ENCODE data around the gene ANKZF1.

The ANKZF1 gene

GRCh38 chr2:219218732-219219701, 10.6 kb upstream of the ANKZF1 start, which contains the start of gene ABCB6:
Gene ABCB6, minus strand, starts transcription at chr2:219218958. Its CDS starts 285 bp downstream, at chr2:219218673.
- H3K36me3 ChIP-seq: peaks cover 62% of the 10 kb centered on the region
- peak within 1 kb of the TSS; percentile 69 for H3K27ac ChIP-seq
- H3K9me3 ChIP-seq: no peaks in the 10 kb centered on the region
- H3K4me3 ChIP-seq (ENCODE audit: low read depth in 1 of 2, low read length in 1 of 2): peak within 1 kb of the TSS; percentile 84 to 89
- H3K4me1 ChIP-seq (ENCODE audit: control insufficient read depth in 1 of 2, insufficient read depth in 1 of 2, low read depth in 1 of 2, low read length in 1 of 2): peaks cover 43 to 45% of the 10 kb centered on the region in 2 experiments
- H3K27me3 ChIP-seq: peaks cover 29% of the 10 kb centered on the region
- TF ChIP-seq, protein P1, sequence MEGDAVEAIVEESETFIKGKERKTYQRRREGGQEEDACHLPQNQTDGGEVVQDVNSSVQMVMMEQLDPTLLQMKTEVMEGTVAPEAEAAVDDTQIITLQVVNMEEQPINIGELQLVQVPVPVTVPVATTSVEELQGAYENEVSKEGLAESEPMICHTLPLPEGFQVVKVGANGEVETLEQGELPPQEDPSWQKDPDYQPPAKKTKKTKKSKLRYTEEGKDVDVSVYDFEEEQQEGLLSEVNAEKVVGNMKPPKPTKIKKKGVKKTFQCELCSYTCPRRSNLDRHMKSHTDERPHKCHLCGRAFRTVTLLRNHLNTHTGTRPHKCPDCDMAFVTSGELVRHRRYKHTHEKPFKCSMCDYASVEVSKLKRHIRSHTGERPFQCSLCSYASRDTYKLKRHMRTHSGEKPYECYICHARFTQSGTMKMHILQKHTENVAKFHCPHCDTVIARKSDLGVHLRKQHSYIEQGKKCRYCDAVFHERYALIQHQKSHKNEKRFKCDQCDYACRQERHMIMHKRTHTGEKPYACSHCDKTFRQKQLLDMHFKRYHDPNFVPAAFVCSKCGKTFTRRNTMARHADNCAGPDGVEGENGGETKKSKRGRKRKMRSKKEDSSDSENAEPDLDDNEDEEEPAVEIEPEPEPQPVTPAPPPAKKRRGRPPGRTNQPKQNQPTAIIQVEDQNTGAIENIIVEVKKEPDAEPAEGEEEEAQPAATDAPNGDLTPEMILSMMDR (IDR thresholded peaks at IDR 0.05): peak; percentile 30

DNA sequence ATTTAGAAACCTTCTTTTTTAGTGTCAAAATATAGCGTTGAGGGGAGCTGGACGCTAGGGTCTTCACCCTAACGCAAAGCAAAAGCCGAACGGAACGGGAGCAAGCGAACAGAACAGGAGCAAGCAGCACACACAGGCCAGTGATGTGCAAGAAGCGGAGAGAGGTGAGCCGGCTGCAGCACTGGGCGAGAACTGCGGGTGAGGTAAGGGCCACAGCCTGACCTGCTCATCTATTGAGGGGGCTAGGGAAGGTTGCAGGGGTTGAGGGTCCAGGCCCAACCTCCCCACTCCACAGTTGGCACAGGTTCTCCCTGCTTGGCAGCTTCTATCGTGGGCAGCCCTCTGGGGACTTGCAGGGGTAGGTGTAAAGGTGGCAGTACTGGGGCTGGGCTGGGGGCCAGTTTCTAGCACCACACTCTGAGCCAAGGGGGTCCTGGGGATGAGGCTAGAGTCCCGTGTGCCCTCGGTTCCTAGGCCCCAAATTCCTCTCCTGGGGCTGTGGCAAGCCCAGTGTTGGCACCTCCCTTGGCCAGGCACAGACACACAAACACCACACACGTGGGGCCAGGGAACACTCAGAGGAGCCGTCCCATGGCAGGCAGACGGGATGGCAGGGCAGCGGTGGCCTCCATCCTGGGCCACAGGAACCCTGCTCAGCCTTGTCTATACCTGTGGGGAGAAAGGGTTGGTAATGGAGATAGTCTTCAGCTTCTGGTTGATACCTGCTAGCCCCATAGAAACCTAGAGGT, 9.6 kb upstream of the ANKZF1 start:
- no peaks in the 10 kb centered on the region for H3K9me3 ChIP-seq
- no peak overlapping the region for H3K4me3 ChIP-seq (ENCODE audit: low read depth in 1 of 2, low read length in 1 of 2)
- TF ChIP-seq, protein P1 (IDR thresholded peaks at IDR 0.05): no peak
- H3K4me1 ChIP-seq (ENCODE audit: control insufficient read depth in 1 of 2, insufficient read depth in 1 of 2, low read depth in 1 of 2, low read length in 1 of 2): peaks cover 53 to 55% of the 10 kb centered on the region in 2 experiments
- H3K27me3 ChIP-seq: peaks cover 29% of the 10 kb centered on the region
- no peak overlapping the region for H3K27ac ChIP-seq
- peaks cover 64% of the 10 kb centered on the region for H3K36me3 ChIP-seq

DNA sequence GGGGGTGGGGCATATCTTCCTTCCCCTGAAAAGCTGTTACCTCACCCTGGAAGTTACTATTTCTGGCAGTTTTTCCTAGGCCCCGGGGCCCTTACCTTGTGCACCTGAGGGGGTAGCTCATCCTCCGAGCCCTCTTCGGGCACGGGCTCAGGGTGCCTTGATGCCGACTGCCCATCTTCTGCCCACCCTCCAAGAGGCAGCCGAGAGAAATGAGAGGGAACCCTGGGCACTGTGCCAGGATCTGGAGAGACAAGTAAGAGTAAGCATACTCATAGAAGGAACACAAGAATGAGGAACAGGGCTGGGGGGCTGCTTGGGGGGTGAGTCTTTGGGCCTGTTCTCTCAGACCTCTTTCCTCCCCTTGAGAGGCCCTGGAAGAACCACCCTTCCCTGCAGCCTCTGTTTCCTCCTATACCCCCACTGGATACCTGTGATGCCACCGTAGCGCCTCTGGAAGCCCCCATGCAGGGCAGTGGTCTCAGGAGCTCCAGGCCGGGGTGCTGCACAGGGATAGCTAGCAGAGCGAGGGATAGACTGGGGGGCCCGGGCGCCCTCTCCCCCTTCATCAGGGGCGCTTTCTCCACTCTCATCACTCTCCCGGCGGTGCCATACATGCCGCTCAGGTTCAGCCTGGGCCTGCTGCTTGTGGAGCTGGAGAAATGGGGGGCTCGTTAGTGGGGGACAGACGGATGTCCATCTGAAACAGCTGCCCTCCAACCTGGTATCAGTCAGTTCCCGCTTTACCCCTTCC, 8.8 kb upstream of the ANKZF1 start:
- H3K36me3 ChIP-seq: peaks cover 66% of the 10 kb centered on the region

GRCh38 chr2:219221957-219222518, 7.6 kb upstream of the ANKZF1 start:
- TF ChIP-seq, protein P1 (IDR thresholded peaks at IDR 0.05): no peak
- Histone ChIP-seq H3K9me3 (no peaks in the 10 kb centered on the region), H3K4me3 (ENCODE audit: low read depth in 1 of 2, low read length in 1 of 2) (no peak overlapping the region), H3K27me3 (peaks cover 15% of the 10 kb centered on the region), H3K27ac (no peak overlapping the region), H3K36me3 (peaks cover 66% of the 10 kb centered on the region), H3K4me1 (ENCODE audit: control insufficient read depth in 1 of 2, insufficient read depth in 1 of 2, low read depth in 1 of 2, low read length in 1 of 2) (peaks cover 72 to 75% of the 10 kb centered on the region in 2 experiments)

More for the DNA sequence above, 8.8 kb upstream of the ANKZF1 start:
- no peak overlapping the region for H3K4me3 ChIP-seq (ENCODE audit: low read depth in 1 of 2, low read length in 1 of 2)
- no peaks in the 10 kb centered on the region for H3K9me3 ChIP-seq
- no peak overlapping the region for H3K27ac ChIP-seq
- H3K27me3 ChIP-seq: peaks cover 24% of the 10 kb centered on the region
- TF ChIP-seq, protein P1 (IDR thresholded peaks at IDR 0.05): no peak
- H3K4me1 ChIP-seq (ENCODE audit: control insufficient read depth in 1 of 2, insufficient read depth in 1 of 2, low read depth in 1 of 2, low read length in 1 of 2): peaks cover 61 to 63% of the 10 kb centered on the region in 2 experiments

Measured in neutrophil (primary cell).